Activated effector memory CD4-positive, alpha-beta T cell treated with Interleukin-2 at 50 U/mL for 16 hours (primary cell): ENCODE results near the gene ARHGAP22.

Experiments
- DNase-seq: peaks from one replicate; pipeline ENCODE4 v3.0.0-alpha.2; 2020

The ARHGAP22 gene

GRCh38 chr10:48526846-48527505 lies 77.9 kb downstream of the ARHGAP22 start:
- DNase-seq = no peak

GRCh38 chr10:48526011-48526821 lies 78.7 kb downstream of the ARHGAP22 start:
- DNase-seq = no peak

GRCh38 chr10:48525113-48525512 lies 79.8 kb downstream of the ARHGAP22 start:
- no peak for DNase-seq

GRCh38 chr10:48523820-48524758 lies 80.8 kb downstream of the ARHGAP22 start:
- no peak for DNase-seq

- no peak for DNase-seq
Measured at GRCh38 chr10:48523212-48523819, 81.6 kb downstream of the ARHGAP22 start.

- no peak for DNase-seq
Measured at GRCh38 chr10:48522011-48522765, 82.7 kb downstream of the ARHGAP22 start.

GRCh38 chr10:48520594-48520993 lies 84.3 kb downstream of the ARHGAP22 start:
- no peak for DNase-seq

GRCh38 chr10:48520184-48520506 lies 84.7 kb downstream of the ARHGAP22 start:
- no peak for DNase-seq

- no peak for DNase-seq
Measured at GRCh38 chr10:48519481-48520183, 85.2 kb downstream of the ARHGAP22 start.

GRCh38 chr10:48518986-48519385 lies 85.9 kb downstream of the ARHGAP22 start:
- DNase-seq = no peak

- DNase-seq = no peak
Measured at GRCh38 chr10:48517911-48518811, 86.7 kb downstream of the ARHGAP22 start.

- no peak for DNase-seq
Measured at GRCh38 chr10:48517482-48517881, 87.4 kb downstream of the ARHGAP22 start.

- no peak for DNase-seq
Measured at GRCh38 chr10:48516911-48517310, 88.0 kb downstream of the ARHGAP22 start.

GRCh38 chr10:48514916-48515315 lies 90.0 kb downstream of the ARHGAP22 start:
- no peak for DNase-seq

GRCh38 chr10:48514255-48514654 lies 90.6 kb downstream of the ARHGAP22 start:
- DNase-seq = no peak

GRCh38 chr10:48512861-48513260 lies 92.0 kb downstream of the ARHGAP22 start:
- DNase-seq = no peak

GRCh38 chr10:48511875-48512231 lies 93.0 kb downstream of the ARHGAP22 start:
- DNase-seq = no peak

- no peak for DNase-seq
Measured at GRCh38 chr10:48511066-48511874, 93.6 kb downstream of the ARHGAP22 start.

- DNase-seq = no peak
Measured at GRCh38 chr10:48509974-48510692, 94.7 kb downstream of the ARHGAP22 start.
